Measurements from ENCODE around the gene ST14.

GRCh38 chr11:130146796-130147195 is 12.8 kb upstream of the ST14 start:
- no peak for TF ChIP-seq CTCF (IDR thresholded peaks at IDR 0.05; ENCODE audit: low read length)
- TF ChIP-seq EZH2 (optimal IDR thresholded peaks at IDR 0.05; ENCODE audit: low read depth, low read length): no peak
- TF ChIP-seq EZH2phosphoT487 (IDR thresholded peaks at IDR 0.05; ENCODE audit: low read length): no peak

Data from MM.1S (cell line).